BE2C (cell line): ENCODE measurements around the gene LILRA1.
"Not testable (repeated sequence)": the region's sequence is repeated elsewhere in the genome, so short reads cannot be mapped to it uniquely, and the experiment has no call there.

Source experiments
- DNase-seq: peaks from one replicate; pipeline ENCODE4 v3.0.0-alpha.2; 2020
- H3K27me3 ChIP-seq: fragments of 250-450 bp; sonication (Bioruptor Pico); 2 replicates; pipeline ENCODE4 v1.5.1; 2020; ENCODE audit warnings: mild to moderate bottlenecking
- H3K36me3 ChIP-seq: fragments of 250-450 bp; sonication (Bioruptor Pico); 2 replicates; pipeline ENCODE4 v1.5.1; 2020; ENCODE audit warnings: mild to moderate bottlenecking
- H3K4me1 ChIP-seq: fragments of 250-450 bp; sonication (Bioruptor Pico); 2 replicates; pipeline ENCODE4 v1.5.1; 2020
- H3K4me3 ChIP-seq: 2 replicates; pipeline ENCODE4 v1.5.1; 2011; ENCODE audit warnings: low read depth, low read length
- H3K9me3 ChIP-seq: fragments of 250-450 bp; sonication (Bioruptor Pico); 2 replicates; pipeline ENCODE4 v1.5.1; 2020
- CTCF ChIP-seq: IDR thresholded peaks from 2 replicates; pipeline ENCODE4 v1.5.1; 2012; ENCODE audit warnings: mild to moderate bottlenecking, low read depth, low read length

The LILRA1 gene

GRCh38 chr19:54622431-54622830, 29.0 kb downstream of the LILRA1 start:
- Histone ChIP-seq H3K4me1 (no peaks in the 10 kb centered on the region), H3K36me3 (no peaks in the 10 kb centered on the region), H3K4me3 (no peak overlapping the region), H3K9me3 (no peaks in the 10 kb centered on the region), H3K27me3 (no peaks in the 10 kb centered on the region; the same call in 1 of the 2 replicates)
- TF ChIP-seq CTCF = no peak
- DNase-seq = no peak

- not testable (repeated sequence) for H3K4me3 ChIP-seq, DNase-seq, H3K27me3 ChIP-seq, H3K9me3 ChIP-seq, H3K36me3 ChIP-seq, H3K4me1 ChIP-seq
Measured at GRCh38 chr19:54624234-54624633, 30.8 kb downstream of the LILRA1 start.

- H3K9me3 ChIP-seq, DNase-seq, H3K4me1 ChIP-seq, H3K27me3 ChIP-seq, H3K36me3 ChIP-seq, H3K4me3 ChIP-seq: not testable (repeated sequence)
Measured at GRCh38 chr19:54624934-54625730, 31.7 kb downstream of the LILRA1 start.

- peaks cover 3% of the 10 kb centered on the region for H3K27me3 ChIP-seq
- H3K4me1 ChIP-seq = no peaks in the 10 kb centered on the region
- no peak overlapping the region for H3K4me3 ChIP-seq
- no peaks in the 10 kb centered on the region for H3K36me3 ChIP-seq
- no peak for DNase-seq
- no peak for TF ChIP-seq CTCF
- H3K9me3 ChIP-seq = no peaks in the 10 kb centered on the region
Measured at GRCh38 chr19:54626757-54627156, 33.3 kb downstream of the LILRA1 start.

- DNase-seq, H3K4me3 ChIP-seq, H3K9me3 ChIP-seq, H3K36me3 ChIP-seq, H3K4me1 ChIP-seq, H3K27me3 ChIP-seq: not testable (repeated sequence)
Measured at GRCh38 chr19:54627912-54628311, 34.5 kb downstream of the LILRA1 start.

- peaks cover 12% of the 10 kb centered on the region for H3K27me3 ChIP-seq
- not testable (repeated sequence) for H3K9me3 ChIP-seq, H3K4me1 ChIP-seq, H3K4me3 ChIP-seq, H3K36me3 ChIP-seq, DNase-seq
Measured at GRCh38 chr19:54630262-54630661, 36.8 kb downstream of the LILRA1 start, which contains the start of gene LILRB1. Gene LILRB1 (plus strand): TSS chr19:54630484. CDS start chr19:54631074, 590 bp downstream.

GRCh38 chr19:54630782-54631181, 37.4 kb downstream of the LILRA1 start:
- DNase-seq = no peak
- Histone ChIP-seq H3K27me3 (peaks cover 16% of the 10 kb centered on the region), H3K4me1 (no peaks in the 10 kb centered on the region), H3K9me3 (no peaks in the 10 kb centered on the region), H3K4me3 (no peak overlapping the region), H3K36me3 (no peaks in the 10 kb centered on the region)
- no peak for TF ChIP-seq CTCF

- DNase-seq, H3K36me3 ChIP-seq, H3K4me1 ChIP-seq, H3K9me3 ChIP-seq, H3K4me3 ChIP-seq: not testable (repeated sequence)
- H3K27me3 ChIP-seq = peaks cover 16% of the 10 kb centered on the region
Measured at GRCh38 chr19:54631489-54632337, 38.3 kb downstream of the LILRA1 start.

- H3K36me3 ChIP-seq, H3K4me1 ChIP-seq, H3K9me3 ChIP-seq, DNase-seq, H3K4me3 ChIP-seq: not testable (repeated sequence)
- peaks cover 19% of the 10 kb centered on the region for H3K27me3 ChIP-seq
Measured at GRCh38 chr19:54632517-54632916, 39.1 kb downstream of the LILRA1 start.
